DOHH2 (cell line): ENCODE measurements around the gene CA12.

ENCODE experiments used
- EZH2phosphoT487 ChIP-seq: fragments of 200-600 bp; sonication (generic); IDR thresholded peaks from 2 replicates; pipeline ENCODE4 v1.6.1; 2017; ENCODE audit warnings: borderline replicate concordance, mild to moderate bottlenecking, antibody characterized with exemption, low read length, moderate library complexity, mixed read lengths
- TF ChIP-seq, protein P1 (sequence below): fragments of 200-600 bp; sonication (generic); IDR thresholded peaks from one replicate; pipeline ENCODE4 v1.5.1; 2014; ENCODE audit warnings: antibody characterized with exemption, mild to moderate bottlenecking, low read depth, low read length; ENCODE audit not compliant: poor library complexity, severe bottlenecking

DNA sequence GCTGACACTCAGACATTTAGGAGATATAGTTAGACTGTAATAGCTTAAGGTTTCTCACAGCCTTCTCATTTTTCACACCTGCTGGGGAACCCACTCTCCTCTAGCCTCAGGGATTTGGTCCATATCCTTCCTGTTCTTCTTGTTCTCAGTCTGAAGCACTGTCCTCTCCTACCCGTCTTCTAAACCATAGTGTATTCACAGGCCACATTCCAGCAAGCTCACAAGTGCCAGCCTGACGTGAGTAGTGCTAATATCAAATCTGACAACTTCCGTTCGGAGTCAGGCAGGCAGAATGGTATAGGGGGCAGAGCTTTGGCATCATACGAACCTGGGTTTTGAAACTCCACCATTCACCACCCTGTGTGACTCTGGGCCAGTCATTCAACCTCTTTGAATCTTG lies 6.9 kb upstream of the CA12 start:
- TF ChIP-seq, protein P1, sequence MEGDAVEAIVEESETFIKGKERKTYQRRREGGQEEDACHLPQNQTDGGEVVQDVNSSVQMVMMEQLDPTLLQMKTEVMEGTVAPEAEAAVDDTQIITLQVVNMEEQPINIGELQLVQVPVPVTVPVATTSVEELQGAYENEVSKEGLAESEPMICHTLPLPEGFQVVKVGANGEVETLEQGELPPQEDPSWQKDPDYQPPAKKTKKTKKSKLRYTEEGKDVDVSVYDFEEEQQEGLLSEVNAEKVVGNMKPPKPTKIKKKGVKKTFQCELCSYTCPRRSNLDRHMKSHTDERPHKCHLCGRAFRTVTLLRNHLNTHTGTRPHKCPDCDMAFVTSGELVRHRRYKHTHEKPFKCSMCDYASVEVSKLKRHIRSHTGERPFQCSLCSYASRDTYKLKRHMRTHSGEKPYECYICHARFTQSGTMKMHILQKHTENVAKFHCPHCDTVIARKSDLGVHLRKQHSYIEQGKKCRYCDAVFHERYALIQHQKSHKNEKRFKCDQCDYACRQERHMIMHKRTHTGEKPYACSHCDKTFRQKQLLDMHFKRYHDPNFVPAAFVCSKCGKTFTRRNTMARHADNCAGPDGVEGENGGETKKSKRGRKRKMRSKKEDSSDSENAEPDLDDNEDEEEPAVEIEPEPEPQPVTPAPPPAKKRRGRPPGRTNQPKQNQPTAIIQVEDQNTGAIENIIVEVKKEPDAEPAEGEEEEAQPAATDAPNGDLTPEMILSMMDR: no peak
- TF ChIP-seq EZH2phosphoT487: no peak
